ENCODE results near the gene ELF2. TPM values are rescaled to one million over a fixed set of nuclear protein-coding genes. Genes with fewer than 3 reads are reported as not detected.

Gene ELF2
- polyA plus RNA-seq, 1 donor from 2014 or later = 105 TPM

- no peak for TF ChIP-seq CTCF (IDR thresholded peaks at IDR 0.05; ENCODE audit: poor library complexity, severe bottlenecking)
- TF ChIP-seq MXI1 (conservative IDR thresholded peaks at IDR 0.05; ENCODE audit: poor library complexity, severe bottlenecking) = peak; percentile 85
These were observed 1.0 kb upstream of the ELF2 start (continued) for GRCh38 chr4:139177869-139178619.

GRCh38 chr4:139176302-139177048 is 543 bp downstream of the ELF2 start:
- no peaks in the 10 kb centered on the region for H3K36me3 ChIP-seq (ENCODE audit: insufficient read depth, low read length)
- peaks cover 8% of the 10 kb centered on the region for H4K20me1 ChIP-seq (ENCODE audit: insufficient read depth)
- peak overlapping the region; percentile 60 for H2AFZ ChIP-seq (ENCODE audit: low read depth, low read length)
- H3K27ac ChIP-seq (ENCODE audit: low read length) = peak overlapping the region; percentile 97
- peak overlapping the region; percentile 73 for H3K4me3 ChIP-seq (ENCODE audit: low read length)
- H3K9me3 ChIP-seq (ENCODE audit: low read length) = no peaks in the 10 kb centered on the region
- TF ChIP-seq REST (IDR thresholded peaks at IDR 0.05; ENCODE audit: borderline replicate concordance) = peak; percentile 64
- TF ChIP-seq RAD21 (conservative IDR thresholded peaks at IDR 0.05) = no peak
- TF ChIP-seq EP300 (conservative IDR thresholded peaks at IDR 0.05; ENCODE audit: poor library complexity, severe bottlenecking) = no peak
- peak; percentile 54 for TF ChIP-seq MXI1 (conservative IDR thresholded peaks at IDR 0.05; ENCODE audit: poor library complexity, severe bottlenecking)
- no peak for TF ChIP-seq EZH2 (IDR thresholded peaks at IDR 0.05; ENCODE audit: borderline replicate concordance, insufficient read depth, low read length, poor library complexity, severe bottlenecking)
- peak; percentile 41 for TF ChIP-seq POLR2AphosphoS5 (IDR thresholded peaks at IDR 0.05)
- TF ChIP-seq SMC3 (conservative IDR thresholded peaks at IDR 0.05; ENCODE audit: poor library complexity) = peak; percentile 44
- no peak for TF ChIP-seq CTCF (IDR thresholded peaks at IDR 0.05; ENCODE audit: poor library complexity, severe bottlenecking)
- peak; percentile 29 for TF ChIP-seq TAF1 (IDR thresholded peaks at IDR 0.05; ENCODE audit: low read depth)
- no peaks in the 10 kb centered on the region for H3K27me3 ChIP-seq (ENCODE audit: insufficient read depth, low read depth, low read length)
- H3K4me2 ChIP-seq (ENCODE audit: low read length) = peak overlapping the region; percentile 86
- H3K9ac ChIP-seq (ENCODE audit: low read length) = peak overlapping the region; percentile 96
- peaks cover 11% of the 10 kb centered on the region for H3F3A ChIP-seq (ENCODE audit: insufficient read depth, low read length, poor library complexity, severe bottlenecking)
- no peaks in the 10 kb centered on the region for H3K9me2 ChIP-seq (ENCODE audit: insufficient read depth, low read length)
- peaks cover 42% of the 10 kb centered on the region for H3K79me2 ChIP-seq (replicated peaks; ENCODE audit: insufficient read depth, low read length)

Data from neural cell (in vitro differentiated cells).